ENCODE data around the gene SPP1.

- TF ChIP-seq CTCF (IDR thresholded peaks at IDR 0.05 in 2 of 3, conservative IDR thresholded peaks at IDR 0.05 in 1 of 3; ENCODE audit: borderline replicate concordance in 1 of 3, insufficient read depth in 1 of 3, low read depth in 2 of 3, low read length in 2 of 3): no peak
- TF ChIP-seq POLR2A (IDR thresholded peaks at IDR 0.05; ENCODE audit: borderline replicate concordance, extremely low read depth, insufficient read depth, insufficient read length): no peak
- TF ChIP-seq EGR1 (IDR thresholded peaks at IDR 0.05; ENCODE audit: low read depth): no peak
These were observed 4.3 kb downstream of the SPP1 start for GRCh38 chr4:87979810-87980209.
